ENCODE measurements around the gene POPDC3.

POPDC3 gene

GRCh38 chr6:105164418-105164817 is 15.4 kb downstream of the POPDC3 start:
- DNase-seq (ENCODE audit: extremely low spot score), result no peak
- TF ChIP-seq CTCF (IDR thresholded peaks at IDR 0.05; ENCODE audit: control extremely low read depth, extremely low read depth, low read depth, missing control alignments), result no peak
- ChIA-PET CTCF (interaction anchor here (0.8 to 1.4 kb wide), 2 partner anchors 11 to 96 kb away, joined by 3 to 6 read pairs; no protein-coding TSS in a partner anchor), POLR2A (no interaction called here)

GRCh38 chr6:105163183-105163582 is 16.6 kb downstream of the POPDC3 start:
- CTCF ChIA-PET, result no interaction called here
- DNase-seq (ENCODE audit: extremely low spot score), result no peak

GRCh38 chr6:105162377-105162776 is 17.4 kb downstream of the POPDC3 start:
- no peak for TF ChIP-seq CTCF (IDR thresholded peaks at IDR 0.05; ENCODE audit: control extremely low read depth, extremely low read depth, low read depth, missing control alignments)
- POLR2A ChIA-PET, result no interaction called here
- CTCF ChIA-PET, result no interaction called here
- no peak for DNase-seq (ENCODE audit: extremely low spot score)

More at GRCh38 chr6:105163183-105163582, 16.6 kb downstream of the POPDC3 start:
- TF ChIP-seq CTCF (IDR thresholded peaks at IDR 0.05; ENCODE audit: control extremely low read depth, extremely low read depth, low read depth, missing control alignments), result no peak
- POLR2A ChIA-PET, result no interaction called here

- no peak for TF ChIP-seq CTCF (IDR thresholded peaks at IDR 0.05; ENCODE audit: control extremely low read depth, extremely low read depth, low read depth, missing control alignments)
- DNase-seq (ENCODE audit: extremely low spot score), result no peak
- ChIA-PET POLR2A (no interaction called here), CTCF (no interaction called here)
Measured at GRCh38 chr6:105161421-105161820, 18.4 kb downstream of the POPDC3 start.

- TF ChIP-seq CTCF (IDR thresholded peaks at IDR 0.05; ENCODE audit: control extremely low read depth, extremely low read depth, low read depth, missing control alignments), result no peak
- POLR2A ChIA-PET, result no interaction called here
- no peak for DNase-seq (ENCODE audit: extremely low spot score)
- CTCF ChIA-PET, result interaction anchor here (1.0 to 2.1 kb wide), 2 partner anchors 11 to 12 kb away, joined by 3 to 6 read pairs; no protein-coding TSS in a partner anchor
Measured at GRCh38 chr6:105153676-105154075, 26.1 kb downstream of the POPDC3 start.

- POLR2A ChIA-PET, result no interaction called here
- TF ChIP-seq CTCF (IDR thresholded peaks at IDR 0.05; ENCODE audit: control extremely low read depth, extremely low read depth, low read depth, missing control alignments), result no peak
- DNase-seq (ENCODE audit: extremely low spot score), result no peak
- CTCF ChIA-PET, result interaction anchor here (1.0 to 2.1 kb wide), 2 partner anchors 12 to 13 kb away, joined by 3 to 6 read pairs; no protein-coding TSS in a partner anchor
Measured at GRCh38 chr6:105152880-105153279, 26.9 kb downstream of the POPDC3 start.

- TF ChIP-seq CTCF (IDR thresholded peaks at IDR 0.05; ENCODE audit: control extremely low read depth, extremely low read depth, low read depth, missing control alignments), result no peak
- ChIA-PET CTCF (no interaction called here), POLR2A (no interaction called here)
- DNase-seq (ENCODE audit: extremely low spot score), result no peak
Measured at GRCh38 chr6:105151644-105152043, 28.2 kb downstream of the POPDC3 start.

All from GM10248 (cell line).